GM12865 (cell line): ENCODE data around the gene ENOSF1.

Experiments used
- DNase-seq: peaks from one replicate; pipeline ENCODE4 v3.0.0; 2010; ENCODE audit warnings: low read depth
- H3K4me3 ChIP-seq: 2 replicates; pipeline ENCODE4 v1.5.1; 2011; ENCODE audit warnings: mild to moderate bottlenecking, low read depth, low read length, control low read depth
- TF ChIP-seq, protein P1 (sequence below): IDR thresholded peaks from 2 replicates; pipeline ENCODE4 v1.5.1; 2011; ENCODE audit warnings: low read length, control low read depth, low read depth, inconsistent platforms; ENCODE audit not compliant: insufficient read depth; ENCODE audit errors: missing control alignments

ENOSF1 gene

DNA sequence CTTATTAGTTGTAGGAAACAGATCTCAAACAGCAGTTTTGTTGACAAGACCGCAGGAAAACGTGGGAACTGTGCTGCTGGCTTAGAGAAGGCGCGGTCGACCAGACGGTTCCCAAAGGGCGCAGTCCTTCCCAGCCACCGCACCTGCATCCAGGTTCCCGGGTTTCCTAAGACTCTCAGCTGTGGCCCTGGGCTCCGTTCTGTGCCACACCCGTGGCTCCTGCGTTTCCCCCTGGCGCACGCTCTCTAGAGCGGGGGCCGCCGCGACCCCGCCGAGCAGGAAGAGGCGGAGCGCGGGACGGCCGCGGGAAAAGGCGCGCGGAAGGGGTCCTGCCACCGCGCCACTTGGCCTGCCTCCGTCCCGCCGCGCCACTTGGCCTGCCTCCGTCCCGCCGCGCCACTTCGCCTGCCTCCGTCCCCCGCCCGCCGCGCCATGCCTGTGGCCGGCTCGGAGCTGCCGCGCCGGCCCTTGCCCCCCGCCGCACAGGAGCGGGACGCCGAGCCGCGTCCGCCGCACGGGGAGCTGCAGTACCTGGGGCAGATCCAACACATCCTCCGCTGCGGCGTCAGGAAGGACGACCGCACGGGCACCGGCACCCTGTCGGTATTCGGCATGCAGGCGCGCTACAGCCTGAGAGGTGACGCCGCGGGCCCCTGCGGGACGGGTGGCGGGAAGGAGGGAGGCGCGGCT lies 55.0 kb downstream of the ENOSF1 start, which contains the start of gene TYMS:
Gene TYMS (plus strand): TSS at position 343 of the 690 bp plus-strand sequence. CDS start 90 bp downstream, at position 433.
- peak; percentile 85 for DNase-seq
- TF ChIP-seq, protein P1, sequence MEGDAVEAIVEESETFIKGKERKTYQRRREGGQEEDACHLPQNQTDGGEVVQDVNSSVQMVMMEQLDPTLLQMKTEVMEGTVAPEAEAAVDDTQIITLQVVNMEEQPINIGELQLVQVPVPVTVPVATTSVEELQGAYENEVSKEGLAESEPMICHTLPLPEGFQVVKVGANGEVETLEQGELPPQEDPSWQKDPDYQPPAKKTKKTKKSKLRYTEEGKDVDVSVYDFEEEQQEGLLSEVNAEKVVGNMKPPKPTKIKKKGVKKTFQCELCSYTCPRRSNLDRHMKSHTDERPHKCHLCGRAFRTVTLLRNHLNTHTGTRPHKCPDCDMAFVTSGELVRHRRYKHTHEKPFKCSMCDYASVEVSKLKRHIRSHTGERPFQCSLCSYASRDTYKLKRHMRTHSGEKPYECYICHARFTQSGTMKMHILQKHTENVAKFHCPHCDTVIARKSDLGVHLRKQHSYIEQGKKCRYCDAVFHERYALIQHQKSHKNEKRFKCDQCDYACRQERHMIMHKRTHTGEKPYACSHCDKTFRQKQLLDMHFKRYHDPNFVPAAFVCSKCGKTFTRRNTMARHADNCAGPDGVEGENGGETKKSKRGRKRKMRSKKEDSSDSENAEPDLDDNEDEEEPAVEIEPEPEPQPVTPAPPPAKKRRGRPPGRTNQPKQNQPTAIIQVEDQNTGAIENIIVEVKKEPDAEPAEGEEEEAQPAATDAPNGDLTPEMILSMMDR: no peak
- peak within 1 kb of the TSS; percentile 74 for H3K4me3 ChIP-seq

GRCh38 chr18:655445-655844 lies 57.0 kb downstream of the ENOSF1 start:
- no peak for DNase-seq
- H3K4me3 ChIP-seq: no peak overlapping the region
- TF ChIP-seq, protein P1: no peak

- H3K4me3 ChIP-seq: no peak overlapping the region
- DNase-seq: no peak
- TF ChIP-seq, protein P1: no peak
Measured at GRCh38 chr18:654601-655000, 57.8 kb downstream of the ENOSF1 start.

DNA sequence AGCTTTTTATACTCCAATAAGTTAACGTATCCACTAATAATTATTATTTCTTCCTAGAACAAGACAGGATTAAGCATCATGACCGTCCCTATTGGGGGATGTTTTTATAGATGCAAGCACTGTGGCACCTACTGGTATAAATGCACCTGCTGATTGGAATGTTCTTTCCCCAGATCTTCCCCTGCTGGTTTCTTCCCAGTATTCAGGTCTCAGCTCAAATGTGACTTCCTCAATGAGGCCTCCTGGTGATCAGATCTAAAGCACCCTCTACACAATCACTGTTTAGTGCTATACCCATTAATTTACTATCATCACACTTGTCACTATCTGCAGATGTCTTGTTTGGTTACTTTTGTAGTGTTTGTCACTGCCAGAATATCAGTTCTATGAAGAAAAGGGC lies 58.9 kb downstream of the ENOSF1 start:
- DNase-seq: no peak
- TF ChIP-seq, protein P1: no peak
- H3K4me3 ChIP-seq: no peak overlapping the region

- no peak overlapping the region for H3K4me3 ChIP-seq
- no peak for DNase-seq
- TF ChIP-seq, protein P1: no peak
Measured at GRCh38 chr18:652131-652530, 60.3 kb downstream of the ENOSF1 start.

GRCh38 chr18:650428-650858 lies 62.0 kb downstream of the ENOSF1 start:
- H3K4me3 ChIP-seq: no peak overlapping the region
- peak; percentile 86 for DNase-seq
- TF ChIP-seq, protein P1: no peak

GRCh38 chr18:649341-649740 lies 63.1 kb downstream of the ENOSF1 start:
- no peak for DNase-seq
- no peak overlapping the region for H3K4me3 ChIP-seq
- TF ChIP-seq, protein P1: no peak
